Uterus (tissue), 4 donors: Measurements from ENCODE around the gene ITLN2. TPM values are rescaled to one million over a fixed set of nuclear protein-coding genes. Genes with fewer than 3 reads are reported as not detected.

Experiments
- DNase-seq, 2 donors: peaks; one replicate each; pipeline ENCODE4 v3.0.0-alpha.2; 2019 to 2020
- H3K27ac ChIP-seq, 2 donors: fragments of 200-600 bp; sonication (generic); 1 replicate in 1 of 2; 2 replicates in 1 of 2; pipeline ENCODE4 v1.5.1; 2016 to 2018
- H3K27me3 ChIP-seq, 2 donors: fragments of 200-600 bp; sonication (generic); one replicate each; pipeline ENCODE4 v1.5.1; 2018 to 2019; ENCODE audit warnings: control low read depth in 1 of 2
- H3K36me3 ChIP-seq, 2 donors: fragments of 200-600 bp; sonication (generic); one replicate each; pipeline ENCODE4 v1.5.1; 2019; ENCODE audit warnings: control low read depth in 1 of 2
- H3K4me1 ChIP-seq, 2 donors: fragments of 200-600 bp; sonication (generic); one replicate each; pipeline ENCODE4 v1.5.1; 2018 to 2019; ENCODE audit warnings: control low read depth in 1 of 2
- H3K4me3 ChIP-seq, 2 donors: fragments of 200-600 bp; sonication (generic); 1 replicate in 1 of 2; 2 replicates in 1 of 2; pipeline ENCODE4 v1.5.1; 2018 to 2019; ENCODE audit warnings: mild to moderate bottlenecking in 1 of 2
- H3K9me3 ChIP-seq, 2 donors: fragments of 200-600 bp; sonication (generic); one replicate each; pipeline ENCODE4 v1.5.1; 2019; ENCODE audit warnings: control low read depth in 1 of 2
- POLR2A ChIP-seq, 2 donors: fragments of 450-650 bp; IDR thresholded peaks; one replicate each; pipeline ENCODE4 v1.6.1; 2016; ENCODE audit warnings: antibody characterized with exemption in 2 of 2, mild to moderate bottlenecking in 1 of 2, moderate library complexity in 1 of 2
- intact Hi-C: fragments of 100-400 bp; cut with DNase I; formaldehyde crosslinking; loops from one replicate; pipeline ENCODE4 v1.15.1; 2023; ENCODE audit warnings: low total_unique reads
- total RNA-seq, 4 donors: library from RNA; depleted of rRNA in 3 of 4; stranded (reverse); fragments of >200 nt in 3 of 4; gene quantifications; one replicate each; pipeline versions ENCODE4 v1.1.0 to v1.2.4, GENCODE V29; 2014 to 2023
- TF ChIP-seq, protein P1 (sequence below), 4 experiments: fragments of 200-600 bp in 2 of 4; fragments of 450-650 bp in 2 of 4; sonication (generic) in 2 of 4; IDR thresholded peaks; one replicate each; pipeline ENCODE4 v1.5.1; 2016 to 2019; ENCODE audit warnings: antibody characterized with exemption in 4 of 4, mild to moderate bottlenecking in 2 of 4, moderate library complexity in 1 of 4
- donor health status: DM: yes; HTN: yes; CAD: no.

The ITLN2 gene
- total RNA-seq, 4 donors from 2014 or later = not detected

DNA sequence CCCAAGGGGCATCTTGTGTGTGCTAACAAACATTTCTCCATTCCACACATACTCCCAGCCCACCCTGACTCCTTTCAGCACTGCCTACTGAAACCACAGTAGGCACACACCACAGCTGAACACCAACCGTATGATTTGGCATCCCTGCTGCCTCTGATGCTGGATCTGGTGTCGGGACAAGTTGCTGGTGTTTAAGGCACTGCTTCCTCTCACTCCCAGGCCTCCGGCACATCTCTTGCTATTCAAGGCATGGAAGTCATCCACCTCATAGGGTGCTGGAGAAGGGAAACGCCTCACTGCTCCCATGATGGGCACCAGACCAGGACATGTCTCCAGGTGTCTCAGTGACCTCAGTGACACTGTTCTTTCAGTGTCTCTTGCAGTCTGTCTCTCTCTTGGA, 2.4 kb upstream of the ITLN2 start:
- H3K4me1 ChIP-seq = no peaks in the 10 kb centered on the region
- no peak overlapping the region for H3K27ac ChIP-seq
- no peak for DNase-seq
- no peaks in the 10 kb centered on the region for H3K36me3 ChIP-seq
- intact Hi-C loops = no loop called here
- no peak overlapping the region for H3K4me3 ChIP-seq
- H3K27me3 ChIP-seq = no peaks in the 10 kb centered on the region
- no peak for TF ChIP-seq POLR2A (IDR thresholded peaks at IDR 0.05)
- TF ChIP-seq, protein P1, sequence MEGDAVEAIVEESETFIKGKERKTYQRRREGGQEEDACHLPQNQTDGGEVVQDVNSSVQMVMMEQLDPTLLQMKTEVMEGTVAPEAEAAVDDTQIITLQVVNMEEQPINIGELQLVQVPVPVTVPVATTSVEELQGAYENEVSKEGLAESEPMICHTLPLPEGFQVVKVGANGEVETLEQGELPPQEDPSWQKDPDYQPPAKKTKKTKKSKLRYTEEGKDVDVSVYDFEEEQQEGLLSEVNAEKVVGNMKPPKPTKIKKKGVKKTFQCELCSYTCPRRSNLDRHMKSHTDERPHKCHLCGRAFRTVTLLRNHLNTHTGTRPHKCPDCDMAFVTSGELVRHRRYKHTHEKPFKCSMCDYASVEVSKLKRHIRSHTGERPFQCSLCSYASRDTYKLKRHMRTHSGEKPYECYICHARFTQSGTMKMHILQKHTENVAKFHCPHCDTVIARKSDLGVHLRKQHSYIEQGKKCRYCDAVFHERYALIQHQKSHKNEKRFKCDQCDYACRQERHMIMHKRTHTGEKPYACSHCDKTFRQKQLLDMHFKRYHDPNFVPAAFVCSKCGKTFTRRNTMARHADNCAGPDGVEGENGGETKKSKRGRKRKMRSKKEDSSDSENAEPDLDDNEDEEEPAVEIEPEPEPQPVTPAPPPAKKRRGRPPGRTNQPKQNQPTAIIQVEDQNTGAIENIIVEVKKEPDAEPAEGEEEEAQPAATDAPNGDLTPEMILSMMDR (IDR thresholded peaks at IDR 0.05) = no peak
- no peaks in the 10 kb centered on the region for H3K9me3 ChIP-seq

DNA sequence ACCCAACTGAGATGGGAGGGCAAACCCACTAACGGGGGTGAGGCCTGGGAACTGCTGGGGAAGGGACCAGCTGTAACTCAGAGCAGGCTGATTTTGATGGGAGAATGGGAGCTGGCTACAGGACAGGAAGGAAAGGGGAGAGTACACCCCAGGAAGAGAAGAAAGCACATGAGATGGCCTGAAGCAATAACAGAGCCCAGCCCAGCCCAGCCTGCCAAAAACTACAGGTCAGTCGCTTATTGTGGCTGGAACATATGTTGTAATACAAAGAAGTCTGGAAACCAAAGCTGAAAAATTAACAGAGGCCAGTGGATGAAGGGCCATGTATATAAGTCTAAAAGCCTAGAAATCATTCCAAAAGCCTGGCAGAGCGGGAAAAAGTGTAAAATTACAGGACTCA, 1.6 kb downstream of the ITLN2 start:
- H3K36me3 ChIP-seq = no peaks in the 10 kb centered on the region
- no peak overlapping the region for H3K27ac ChIP-seq
- no peaks in the 10 kb centered on the region for H3K9me3 ChIP-seq
- TF ChIP-seq, protein P1 (IDR thresholded peaks at IDR 0.05) = no peak
- no peak for TF ChIP-seq POLR2A (IDR thresholded peaks at IDR 0.05)
- DNase-seq = no peak
- no peaks in the 10 kb centered on the region for H3K4me1 ChIP-seq
- intact Hi-C loops = no loop called here
- no peak overlapping the region for H3K4me3 ChIP-seq
- H3K27me3 ChIP-seq = no peaks in the 10 kb centered on the region

- Histone ChIP-seq H3K4me1 (no peaks in the 10 kb centered on the region), H3K9me3 (no peaks in the 10 kb centered on the region), H3K27me3 (no peaks in the 10 kb centered on the region), H3K36me3 (no peaks in the 10 kb centered on the region), H3K4me3 (no peak overlapping the region), H3K27ac (no peak overlapping the region)
- intact Hi-C loops = no loop called here
- no peak for DNase-seq
- no peak for TF ChIP-seq POLR2A (IDR thresholded peaks at IDR 0.05)
- TF ChIP-seq, protein P1 (IDR thresholded peaks at IDR 0.05) = no peak
These were observed 2.5 kb downstream of the ITLN2 start for GRCh38 chr1:160952129-160952510.

GRCh38 chr1:160951443-160952128, 3.0 kb downstream of the ITLN2 start:
- H3K4me3 ChIP-seq = no peak overlapping the region
- no peaks in the 10 kb centered on the region for H3K36me3 ChIP-seq
- no peak overlapping the region for H3K27ac ChIP-seq
- no peaks in the 10 kb centered on the region for H3K4me1 ChIP-seq
- DNase-seq = no peak
- no peaks in the 10 kb centered on the region for H3K27me3 ChIP-seq
- TF ChIP-seq, protein P1 (IDR thresholded peaks at IDR 0.05) = no peak
- TF ChIP-seq POLR2A (IDR thresholded peaks at IDR 0.05) = no peak
- intact Hi-C loops = no loop called here
- H3K9me3 ChIP-seq = no peaks in the 10 kb centered on the region

DNA sequence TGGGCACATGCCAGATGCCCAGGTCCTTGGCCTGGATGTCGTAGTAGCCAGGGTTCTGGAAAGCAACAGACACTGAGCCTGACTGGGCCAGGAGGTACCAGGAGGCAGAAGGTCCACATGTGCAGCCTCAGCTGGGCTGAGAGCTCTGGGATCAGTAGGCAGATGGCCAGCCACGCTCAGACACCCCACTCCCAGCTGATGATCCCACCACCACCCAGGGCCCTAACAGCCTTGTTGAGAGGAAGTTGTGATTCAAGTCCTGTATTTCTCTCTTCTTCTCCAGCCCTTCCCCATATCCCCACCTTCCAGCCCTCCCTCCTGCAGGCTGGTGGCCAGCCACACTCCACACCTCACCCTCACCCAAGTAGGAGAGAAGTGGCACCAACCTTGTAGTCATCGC, 4.0 kb downstream of the ITLN2 start:
- intact Hi-C loops = no loop called here

More for the DNA sequence above, 4.0 kb downstream of the ITLN2 start:
- Histone ChIP-seq H3K4me3 (no peak overlapping the region), H3K27ac (no peak overlapping the region), H3K9me3 (no peaks in the 10 kb centered on the region), H3K27me3 (no peaks in the 10 kb centered on the region), H3K4me1 (no peaks in the 10 kb centered on the region), H3K36me3 (no peaks in the 10 kb centered on the region)
- TF ChIP-seq, protein P1 (IDR thresholded peaks at IDR 0.05) = no peak
- TF ChIP-seq POLR2A (IDR thresholded peaks at IDR 0.05) = no peak
- no peak for DNase-seq
